Measurements from ENCODE around the gene CHD5. TPM values are rescaled to one million over a fixed set of nuclear protein-coding genes. Genes with fewer than 3 reads are reported as not detected.

The CHD5 gene
- total RNA-seq, 1 donor from 2014 or later: 0.16 TPM

DNA sequence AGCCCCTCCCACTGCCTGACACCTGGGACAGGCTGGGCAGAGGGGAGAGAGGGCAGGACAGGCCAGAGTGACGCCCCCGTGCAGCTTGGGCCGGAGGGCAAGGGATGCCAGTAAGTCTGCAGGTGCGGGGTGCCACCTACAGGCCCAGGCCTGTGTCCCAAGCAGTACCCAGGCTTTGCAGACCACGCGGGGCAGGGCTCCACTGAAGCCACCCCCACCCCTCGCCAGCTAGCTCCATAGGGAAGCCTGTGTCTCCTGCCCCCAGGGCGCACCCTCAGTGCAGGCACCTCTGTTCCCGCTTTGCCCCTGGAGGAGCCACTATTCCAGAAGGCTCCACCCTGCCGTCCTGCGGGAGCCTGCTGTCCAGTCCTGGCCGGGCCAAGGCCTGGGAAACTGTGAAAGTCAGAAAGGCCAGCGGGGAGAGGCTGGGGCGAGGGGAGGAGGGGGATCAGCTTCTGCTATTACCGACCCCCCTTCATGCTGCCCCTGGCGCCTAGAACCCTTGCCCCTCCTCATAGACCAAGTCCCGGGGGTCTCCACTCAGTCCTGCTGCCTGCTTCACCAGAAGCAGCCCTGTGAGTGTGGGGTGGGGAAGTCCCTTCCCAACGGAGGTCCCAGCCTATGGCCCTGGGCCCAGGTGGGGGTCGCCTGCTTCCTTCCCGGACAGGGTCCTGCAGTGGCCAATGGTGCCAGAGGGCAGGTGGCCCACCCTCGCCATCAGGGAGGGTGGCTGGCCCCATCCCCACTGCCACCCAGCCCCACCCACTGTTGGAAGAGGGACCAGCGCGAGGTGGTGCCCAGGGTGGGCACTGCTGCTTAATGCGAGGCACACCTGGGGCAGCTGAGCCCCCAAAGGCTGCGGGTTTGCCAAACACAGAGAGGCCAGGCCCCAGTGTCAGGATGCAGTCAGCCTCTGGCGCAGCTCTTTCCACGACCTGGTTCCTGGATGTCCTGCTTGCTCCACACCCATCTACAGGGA is 80.0 kb downstream of the CHD5 start:
- no peaks in the 10 kb centered on the region for H3K9me3 Mint-ChIP-seq
- peaks cover 5% of the 10 kb centered on the region for H3K4me1 Mint-ChIP-seq
- H3K36me3 Mint-ChIP-seq (ENCODE audit: low read depth): no peaks in the 10 kb centered on the region
- no peak overlapping the region for H3K4me3 Mint-ChIP-seq
- no peaks in the 10 kb centered on the region for H3K27me3 Mint-ChIP-seq (ENCODE audit: low read depth)
- no peak for DNase-seq (ENCODE audit: low read depth, low spot score)
- no peak for TF ChIP-seq CTCF (conservative IDR thresholded peaks at IDR 0.05)
- no peak overlapping the region for H3K27ac Mint-ChIP-seq (ENCODE audit: unreplicated experiment)

- H3K27me3 Mint-ChIP-seq (ENCODE audit: low read depth): no peaks in the 10 kb centered on the region
- peaks cover 5% of the 10 kb centered on the region for H3K4me1 Mint-ChIP-seq
- no peaks in the 10 kb centered on the region for H3K9me3 Mint-ChIP-seq
- no peak for DNase-seq (ENCODE audit: low read depth, low spot score)
- H3K4me3 Mint-ChIP-seq: no peak overlapping the region
- no peak for TF ChIP-seq CTCF (conservative IDR thresholded peaks at IDR 0.05)
- no peak overlapping the region for H3K27ac Mint-ChIP-seq (ENCODE audit: unreplicated experiment)
- no peaks in the 10 kb centered on the region for H3K36me3 Mint-ChIP-seq (ENCODE audit: low read depth)
These were observed 80.8 kb downstream of the CHD5 start for GRCh38 chr1:6099297-6099696.

- H3K27ac Mint-ChIP-seq (ENCODE audit: unreplicated experiment): no peak overlapping the region
- TF ChIP-seq CTCF (conservative IDR thresholded peaks at IDR 0.05): no peak
- H3K4me1 Mint-ChIP-seq: peaks cover 5% of the 10 kb centered on the region
- H3K9me3 Mint-ChIP-seq: no peaks in the 10 kb centered on the region
- no peak overlapping the region for H3K4me3 Mint-ChIP-seq
- no peaks in the 10 kb centered on the region for H3K27me3 Mint-ChIP-seq (ENCODE audit: low read depth)
- no peak for DNase-seq (ENCODE audit: low read depth, low spot score)
- no peaks in the 10 kb centered on the region for H3K36me3 Mint-ChIP-seq (ENCODE audit: low read depth)
These were observed 81.6 kb downstream of the CHD5 start for GRCh38 chr1:6098303-6099215.

DNA sequence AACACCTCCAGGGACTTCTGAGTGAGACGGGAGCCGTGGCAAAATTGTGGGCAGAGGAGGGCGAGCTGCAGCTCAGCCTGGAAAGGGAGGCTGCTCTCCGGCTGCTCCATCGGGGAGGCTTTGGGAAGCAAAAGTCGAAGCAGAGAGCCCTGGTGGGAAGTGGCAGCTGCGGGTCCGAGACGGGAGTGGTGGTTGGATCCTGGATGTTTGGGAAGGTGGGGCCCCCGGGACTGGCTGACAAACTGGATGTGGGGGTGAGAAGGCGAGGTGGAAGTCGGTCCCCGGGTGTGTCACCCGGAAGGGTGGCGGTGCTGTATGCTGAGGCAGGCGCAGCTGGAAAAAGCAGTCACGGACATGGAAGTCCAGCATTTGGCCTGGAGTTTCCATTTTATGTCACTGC is 82.3 kb downstream of the CHD5 start:
- H3K27me3 Mint-ChIP-seq (ENCODE audit: low read depth): no peaks in the 10 kb centered on the region
- H3K27ac Mint-ChIP-seq (ENCODE audit: unreplicated experiment): no peak overlapping the region
- no peak for TF ChIP-seq CTCF (conservative IDR thresholded peaks at IDR 0.05)
- no peaks in the 10 kb centered on the region for H3K9me3 Mint-ChIP-seq
- H3K4me3 Mint-ChIP-seq: no peak overlapping the region
- no peaks in the 10 kb centered on the region for H3K36me3 Mint-ChIP-seq (ENCODE audit: low read depth)
- peaks cover 5% of the 10 kb centered on the region for H3K4me1 Mint-ChIP-seq
- no peak for DNase-seq (ENCODE audit: low read depth, low spot score)

- Mint-ChIP-seq H3K36me3 (ENCODE audit: low read depth) (no peaks in the 10 kb centered on the region), H3K4me3 (no peak overlapping the region), H3K27ac (ENCODE audit: unreplicated experiment) (no peak overlapping the region), H3K4me1 (peaks cover 5% of the 10 kb centered on the region), H3K9me3 (no peaks in the 10 kb centered on the region), H3K27me3 (ENCODE audit: low read depth) (no peaks in the 10 kb centered on the region)
- TF ChIP-seq CTCF (conservative IDR thresholded peaks at IDR 0.05): no peak
- DNase-seq (ENCODE audit: low read depth, low spot score): no peak
These were observed 83.0 kb downstream of the CHD5 start for GRCh38 chr1:6097117-6097595.
